ENCODE results near the gene OR1I1.

GRCh38 chr19:15122331-15123030, 40.5 kb downstream of the OR1I1 start:
- TF ChIP-seq POLR2A (IDR thresholded peaks at IDR 0.05; ENCODE audit: low read depth) (no peak), CTCF (IDR thresholded peaks at IDR 0.05) (no peak), POLR2AphosphoS5 (IDR thresholded peaks at IDR 0.05) (no peak)
